ENCODE data around the gene MYPOP.

DNA sequence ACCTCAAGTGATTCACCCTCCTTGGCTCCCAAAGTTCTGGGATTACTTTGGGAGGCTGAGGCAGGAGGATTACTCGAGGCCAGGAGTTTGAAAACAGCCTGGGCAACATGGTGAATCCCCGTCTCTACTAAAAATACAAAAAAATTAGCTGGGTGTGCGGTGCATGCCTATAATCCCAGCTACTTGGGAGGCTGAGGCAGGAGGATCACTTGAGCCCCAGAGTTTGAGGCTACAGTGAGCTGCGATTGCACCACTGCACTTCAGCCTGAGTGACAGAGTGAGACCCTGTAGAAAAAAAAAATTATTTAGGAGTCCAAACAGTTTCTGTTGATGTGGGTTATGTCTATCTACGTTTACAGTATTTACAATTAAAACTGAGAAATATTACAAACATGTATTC is 31.6 kb downstream of the MYPOP start:
- no peak for TF ChIP-seq GABPA (IDR thresholded peaks at IDR 0.05 in 1 of 2, conservative IDR thresholded peaks at IDR 0.05 in 1 of 2)
- TF ChIP-seq, protein P1, sequence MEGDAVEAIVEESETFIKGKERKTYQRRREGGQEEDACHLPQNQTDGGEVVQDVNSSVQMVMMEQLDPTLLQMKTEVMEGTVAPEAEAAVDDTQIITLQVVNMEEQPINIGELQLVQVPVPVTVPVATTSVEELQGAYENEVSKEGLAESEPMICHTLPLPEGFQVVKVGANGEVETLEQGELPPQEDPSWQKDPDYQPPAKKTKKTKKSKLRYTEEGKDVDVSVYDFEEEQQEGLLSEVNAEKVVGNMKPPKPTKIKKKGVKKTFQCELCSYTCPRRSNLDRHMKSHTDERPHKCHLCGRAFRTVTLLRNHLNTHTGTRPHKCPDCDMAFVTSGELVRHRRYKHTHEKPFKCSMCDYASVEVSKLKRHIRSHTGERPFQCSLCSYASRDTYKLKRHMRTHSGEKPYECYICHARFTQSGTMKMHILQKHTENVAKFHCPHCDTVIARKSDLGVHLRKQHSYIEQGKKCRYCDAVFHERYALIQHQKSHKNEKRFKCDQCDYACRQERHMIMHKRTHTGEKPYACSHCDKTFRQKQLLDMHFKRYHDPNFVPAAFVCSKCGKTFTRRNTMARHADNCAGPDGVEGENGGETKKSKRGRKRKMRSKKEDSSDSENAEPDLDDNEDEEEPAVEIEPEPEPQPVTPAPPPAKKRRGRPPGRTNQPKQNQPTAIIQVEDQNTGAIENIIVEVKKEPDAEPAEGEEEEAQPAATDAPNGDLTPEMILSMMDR (IDR thresholded peaks at IDR 0.05; ENCODE audit: low read depth, low read length, missing input control): no peak
